SU-DHL-6 (cell line): ENCODE data around the gene ESRRA.

Experiments used
- H2AFZ ChIP-seq: fragments of 200-600 bp; sonication (generic); 2 replicates; pipeline ENCODE4 v1.6.1; 2014; ENCODE audit warnings: low read depth, mild to moderate bottlenecking, moderate library complexity, mixed read lengths, antibody characterized with exemption, low read length; ENCODE audit not compliant: severe bottlenecking
- H3F3A ChIP-seq: fragments of 200-600 bp; shearing (Covaris generic); 2 replicates; pipeline ENCODE4 v1.6.0; 2016; ENCODE audit warnings: antibody characterized with exemption, mild to moderate bottlenecking; ENCODE audit not compliant: insufficient read depth
- H3K27ac ChIP-seq: fragments of 200-600 bp; sonication (generic); 2 replicates; pipeline ENCODE4 v1.5.1; 2016; ENCODE audit warnings: low read depth, mild to moderate bottlenecking, low read length, moderate library complexity, mixed read lengths
- H3K27me3 ChIP-seq: fragments of 200-600 bp; sonication (generic), shearing (Covaris generic); 2 replicates; pipeline ENCODE4 v1.6.0; 2014; ENCODE audit warnings: mild to moderate bottlenecking, low read length
- H3K36me3 ChIP-seq: fragments of 200-600 bp; sonication (generic); 2 replicates; pipeline ENCODE4 v1.6.1; 2014; ENCODE audit warnings: mild to moderate bottlenecking, low read length, mixed read lengths
- H3K4me2 ChIP-seq: fragments of 300-600, 200-600 bp; shearing (Covaris generic), sonication (generic); 2 replicates; pipeline ENCODE4 v1.6.0; 2014; ENCODE audit warnings: low read length, low read depth, mild to moderate bottlenecking; ENCODE audit not compliant: poor library complexity, severe bottlenecking
- H3K4me3 ChIP-seq: fragments of 200-600 bp; sonication (generic); 2 replicates; pipeline ENCODE4 v1.5.1; 2014; ENCODE audit warnings: antibody characterized with exemption, low read length, mild to moderate bottlenecking, mixed read lengths; ENCODE audit not compliant: insufficient read depth, poor library complexity, severe bottlenecking
- H3K79me2 ChIP-seq: fragments of 200-600 bp; sonication (generic); 2 replicates; pipeline ENCODE4 v1.6.1; 2014; ENCODE audit warnings: mild to moderate bottlenecking, low read length, moderate library complexity; ENCODE audit not compliant: insufficient read depth
- H3K9ac ChIP-seq: fragments of 200-600 bp; sonication (generic); 2 replicates; pipeline ENCODE4 v1.7.0; 2014; ENCODE audit warnings: mild to moderate bottlenecking, low read length
- H3K9me2 ChIP-seq: fragments of 200-600 bp; sonication (generic); replicated peaks from 2 replicates; pipeline ENCODE4 v1.6.1; 2014; ENCODE audit warnings: low read length; ENCODE audit not compliant: insufficient read depth
- H3K9me3 ChIP-seq: fragments of 200-600 bp; sonication (generic); 2 replicates; pipeline ENCODE4 v1.6.1; 2014; ENCODE audit warnings: low read length, mixed read lengths; ENCODE audit not compliant: insufficient read depth
- H4K20me1 ChIP-seq: fragments of 200-600 bp; sonication (generic); 2 replicates; pipeline ENCODE4 v1.6.1; 2014; ENCODE audit warnings: low read depth, mild to moderate bottlenecking, antibody characterized with exemption, low read length, moderate library complexity, mixed read lengths
- EZH2phosphoT487 ChIP-seq: fragments of 200-600 bp; sonication (generic), shearing (Covaris generic); conservative IDR thresholded peaks from 2 replicates; pipeline ENCODE4 v1.6.1; 2018; ENCODE audit warnings: mild to moderate bottlenecking, antibody characterized with exemption, low read length, moderate library complexity, mixed read lengths
- TF ChIP-seq, protein P1 (sequence below): fragments of 200-600 bp; sonication (generic); IDR thresholded peaks from one replicate; pipeline ENCODE4 v1.5.1; 2017; ENCODE audit warnings: antibody characterized with exemption, mild to moderate bottlenecking, low read length, moderate library complexity; ENCODE audit not compliant: insufficient read depth, poor library complexity, severe bottlenecking

Gene ESRRA

DNA sequence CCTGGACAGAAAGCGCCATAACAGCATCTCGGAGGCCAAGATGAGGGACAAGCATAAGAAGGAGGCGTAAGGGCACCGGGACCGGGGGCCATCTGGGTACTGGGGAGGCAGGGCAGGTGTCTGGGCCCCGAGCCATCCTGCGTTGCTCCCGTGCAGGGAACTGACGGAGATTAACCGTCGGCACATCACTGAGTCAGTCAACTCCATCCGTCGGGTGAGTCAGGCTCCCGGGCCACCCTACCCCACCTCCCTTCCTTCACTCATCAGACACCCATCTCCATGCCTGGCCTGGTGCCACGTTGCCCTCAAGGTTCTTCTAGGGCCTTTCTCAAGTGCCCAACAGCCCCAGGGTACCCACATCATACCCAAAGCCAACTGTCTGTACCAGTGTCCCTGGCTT, 39.0 kb upstream of the ESRRA start:
- no peak overlapping the region for H2AFZ ChIP-seq
- peaks cover 6% of the 10 kb centered on the region; the same call in 1 of the 2 replicates for H3F3A ChIP-seq
- H3K27me3 ChIP-seq, result no peaks in the 10 kb centered on the region
- no peaks in the 10 kb centered on the region for H3K9me2 ChIP-seq
- H4K20me1 ChIP-seq, result no peaks in the 10 kb centered on the region
- 0 out of 2 replicates have a peak, but pooled peaks cover 6% of the 10 kb centered on the region for H3K79me2 ChIP-seq
- TF ChIP-seq, protein P1, sequence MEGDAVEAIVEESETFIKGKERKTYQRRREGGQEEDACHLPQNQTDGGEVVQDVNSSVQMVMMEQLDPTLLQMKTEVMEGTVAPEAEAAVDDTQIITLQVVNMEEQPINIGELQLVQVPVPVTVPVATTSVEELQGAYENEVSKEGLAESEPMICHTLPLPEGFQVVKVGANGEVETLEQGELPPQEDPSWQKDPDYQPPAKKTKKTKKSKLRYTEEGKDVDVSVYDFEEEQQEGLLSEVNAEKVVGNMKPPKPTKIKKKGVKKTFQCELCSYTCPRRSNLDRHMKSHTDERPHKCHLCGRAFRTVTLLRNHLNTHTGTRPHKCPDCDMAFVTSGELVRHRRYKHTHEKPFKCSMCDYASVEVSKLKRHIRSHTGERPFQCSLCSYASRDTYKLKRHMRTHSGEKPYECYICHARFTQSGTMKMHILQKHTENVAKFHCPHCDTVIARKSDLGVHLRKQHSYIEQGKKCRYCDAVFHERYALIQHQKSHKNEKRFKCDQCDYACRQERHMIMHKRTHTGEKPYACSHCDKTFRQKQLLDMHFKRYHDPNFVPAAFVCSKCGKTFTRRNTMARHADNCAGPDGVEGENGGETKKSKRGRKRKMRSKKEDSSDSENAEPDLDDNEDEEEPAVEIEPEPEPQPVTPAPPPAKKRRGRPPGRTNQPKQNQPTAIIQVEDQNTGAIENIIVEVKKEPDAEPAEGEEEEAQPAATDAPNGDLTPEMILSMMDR, result no peak
- TF ChIP-seq EZH2phosphoT487, result no peak
- no peak overlapping the region for H3K27ac ChIP-seq
- H3K36me3 ChIP-seq, result no peaks in the 10 kb centered on the region
- H3K4me2 ChIP-seq, result no peak overlapping the region
- no peaks in the 10 kb centered on the region for H3K9me3 ChIP-seq
- H3K4me3 ChIP-seq, result no peak overlapping the region
- H3K9ac ChIP-seq, result no peak overlapping the region

DNA sequence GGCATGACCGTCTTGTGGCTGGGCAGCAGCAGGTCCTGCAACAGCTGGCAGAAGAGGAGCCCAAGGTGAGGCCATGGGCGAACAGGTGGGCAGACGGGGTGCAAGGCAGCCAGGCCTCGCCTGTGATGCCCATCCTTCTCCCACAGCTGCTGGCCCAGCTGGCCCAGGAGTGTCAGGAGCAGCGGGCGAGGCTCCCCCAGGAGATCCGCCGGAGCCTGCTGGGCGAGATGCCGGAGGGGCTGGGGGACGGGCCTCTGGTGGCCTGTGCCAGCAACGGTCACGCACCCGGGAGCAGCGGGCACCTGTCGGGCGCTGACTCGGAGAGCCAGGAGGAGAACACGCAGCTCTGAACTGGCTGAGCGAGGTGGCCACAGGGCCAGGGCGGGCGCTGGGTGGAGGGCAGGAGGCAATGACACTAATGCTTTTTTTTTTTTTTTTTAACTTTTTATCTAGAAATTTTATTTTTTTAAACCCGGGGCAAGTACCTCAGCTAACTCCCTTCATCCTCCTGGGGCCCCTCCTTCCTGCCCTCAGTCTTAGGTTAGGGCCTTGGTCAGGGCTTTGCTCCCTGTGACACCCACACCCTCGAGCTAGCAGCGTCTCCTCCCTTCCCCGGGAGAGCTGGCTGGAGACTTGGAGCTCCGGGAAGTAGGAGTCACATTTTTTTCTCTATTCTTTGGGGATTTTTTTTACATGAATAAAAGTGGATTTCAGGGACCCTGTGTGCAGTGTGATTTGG, 37.9 kb upstream of the ESRRA start:
- H3K27ac ChIP-seq, result no peak overlapping the region
- H3K9me2 ChIP-seq, result no peaks in the 10 kb centered on the region
- TF ChIP-seq, protein P1, result no peak
- no peak for TF ChIP-seq EZH2phosphoT487
- H3F3A ChIP-seq, result peaks cover 13% of the 10 kb centered on the region; the same call in 1 of the 2 replicates
- 0 out of 2 replicates have a peak, but pooled peaks cover 6% of the 10 kb centered on the region for H3K79me2 ChIP-seq
- H3K9ac ChIP-seq, result no peak overlapping the region
- H3K4me2 ChIP-seq, result no peak overlapping the region
- H2AFZ ChIP-seq, result no peak overlapping the region
- H3K36me3 ChIP-seq, result no peaks in the 10 kb centered on the region
- no peaks in the 10 kb centered on the region for H4K20me1 ChIP-seq
- no peak overlapping the region for H3K4me3 ChIP-seq
- no peaks in the 10 kb centered on the region for H3K27me3 ChIP-seq
- no peaks in the 10 kb centered on the region for H3K9me3 ChIP-seq

DNA sequence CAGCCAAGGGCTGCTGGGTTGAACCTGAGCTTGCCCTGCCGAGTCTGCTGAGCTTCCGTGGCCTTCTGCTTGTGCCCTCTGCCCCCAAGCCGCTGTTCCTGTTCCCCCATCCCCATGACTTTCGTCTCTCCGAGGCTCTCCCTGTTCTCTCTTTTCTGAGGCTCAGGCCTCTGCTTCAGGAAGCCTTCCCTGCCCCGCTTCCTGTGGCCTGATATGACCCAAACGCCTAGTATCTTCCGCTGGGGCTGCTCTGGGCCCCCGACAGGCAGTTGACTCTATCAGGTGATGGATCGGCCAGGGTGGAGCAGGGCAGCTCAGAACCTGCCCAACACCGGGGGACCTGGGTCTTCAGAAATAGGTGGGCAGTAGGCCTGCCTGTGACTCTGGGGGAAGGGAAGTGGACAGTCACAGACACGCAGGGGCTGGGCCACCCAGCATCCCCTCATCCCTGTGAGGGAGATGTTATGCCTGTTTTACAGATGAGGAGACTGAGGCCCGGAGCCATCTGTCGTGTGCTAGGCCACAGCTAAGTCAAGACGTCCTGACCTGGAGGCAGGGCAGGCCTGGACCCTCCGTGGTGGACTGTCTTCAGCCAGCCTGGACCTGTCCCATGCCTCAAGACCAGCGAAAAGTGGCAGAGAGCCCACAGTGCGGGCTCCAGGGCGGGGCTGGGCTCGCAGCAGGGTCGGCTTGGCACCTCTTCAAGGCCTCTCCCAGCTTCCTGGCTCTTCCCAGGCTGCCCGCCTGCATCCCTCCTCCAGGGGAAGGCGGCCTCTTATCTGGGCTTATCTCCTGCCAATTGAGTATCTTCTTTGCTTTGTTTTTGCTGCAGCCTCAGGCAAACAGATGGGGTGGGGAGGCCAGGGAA, 37.1 kb upstream of the ESRRA start:
- H3K4me2 ChIP-seq, result peak overlapping the region; percentile 91
- H4K20me1 ChIP-seq, result no peaks in the 10 kb centered on the region
- no peaks in the 10 kb centered on the region for H3K9me3 ChIP-seq
- H3K27me3 ChIP-seq, result no peaks in the 10 kb centered on the region
- H2AFZ ChIP-seq, result no peak overlapping the region
- no peak for TF ChIP-seq EZH2phosphoT487
- TF ChIP-seq, protein P1, result no peak
- H3K27ac ChIP-seq, result peak overlapping the region; percentile 88
- 0 out of 2 replicates have a peak, but pooled peaks cover 6% of the 10 kb centered on the region for H3K79me2 ChIP-seq
- peak overlapping the region; percentile 84 for H3K4me3 ChIP-seq
- H3K9ac ChIP-seq, result peak overlapping the region; percentile 92
- peaks cover 15% of the 10 kb centered on the region; the same call in 1 of the 2 replicates for H3F3A ChIP-seq
- no peaks in the 10 kb centered on the region for H3K9me2 ChIP-seq
- no peaks in the 10 kb centered on the region for H3K36me3 ChIP-seq
